H1 (cell line): ENCODE results near the gene GALNT2. TPM values are rescaled to one million over a fixed set of nuclear protein-coding genes. Genes with fewer than 3 reads are reported as not detected.

Experiments
- CTCF ChIA-PET: fragments of 300-600 bp; sonication (Branson Sonifier 250); formaldehyde crosslinking; loops from one replicate; lab custom pipeline; 2021; ENCODE audit not compliant: partially characterized antibody; lab: Charles Lee
- POLR2A ChIA-PET: fragments of 300-600 bp; sonication (Branson Sonifier 250); formaldehyde crosslinking; loops from one replicate; lab custom pipeline; 2021; ENCODE audit warnings: inconsistent platforms; ENCODE audit not compliant: partially characterized antibody; lab: Charles Lee
- DNase-seq, 2 experiments: peaks; one replicate each; pipeline versions ENCODE4 v3.0.0 to v3.0.0-alpha.2; 2010 to 2022; ENCODE audit warnings: low spot score in 2 of 2, low read depth in 1 of 2, mixed read lengths in 1 of 2
- FAIRE-seq: peaks from 2 replicates; lab custom pipeline; 2011; peaks lifted over from hg19 to GRCh38; lab: Jason Lieb, UNC
- H2AFZ ChIP-seq: 2 replicates; pipeline ENCODE4 v1.8.1; 2012; ENCODE audit warnings: low read length, inconsistent platforms
- H2AK5ac ChIP-seq: 2 replicates; pipeline ENCODE4 v1.6.1; 2013; ENCODE audit warnings: low read depth, low read length
- H2BK120ac ChIP-seq: replicated peaks from 2 replicates; pipeline ENCODE3; 2013; ENCODE audit warnings: low read depth, low read length, inconsistent platforms
- H2BK12ac ChIP-seq: 2 replicates; pipeline ENCODE4 v1.6.1; 2013; ENCODE audit warnings: low read depth, low read length
- H2BK15ac ChIP-seq: 2 replicates; pipeline ENCODE4 v1.6.1; 2013; ENCODE audit warnings: low read length
- H2BK20ac ChIP-seq: 2 replicates; pipeline ENCODE4 v1.6.1; 2013; ENCODE audit warnings: low read length
- H2BK5ac ChIP-seq: 2 replicates; pipeline ENCODE4 v1.6.1; 2013; ENCODE audit warnings: low read depth, low read length
- H3K14ac ChIP-seq: 2 replicates; pipeline ENCODE4 v1.6.1; 2013; ENCODE audit warnings: inconsistent platforms; ENCODE audit not compliant: insufficient read length
- H3K18ac ChIP-seq: 2 replicates; pipeline ENCODE4 v1.6.1; 2013; ENCODE audit warnings: low read length; ENCODE audit errors: extremely low read depth
- H3K23ac ChIP-seq: 2 replicates; pipeline ENCODE4 v1.6.1; 2013; ENCODE audit warnings: inconsistent platforms; ENCODE audit not compliant: insufficient read length
- H3K23me2 ChIP-seq: 2 replicates; pipeline ENCODE4 v1.6.1; 2013; ENCODE audit warnings: low read depth, low read length
- H3K27ac ChIP-seq: 2 replicates; pipeline ENCODE4 v1.6.1; 2011; ENCODE audit warnings: low read depth, low read length, inconsistent platforms
- H3K27me3 ChIP-seq, 4 experiments: replicated peaks in 1 of 4; 1 replicate in 1 of 4; 2 replicates in 3 of 4; pipeline versions ENCODE4 v1.6.1 to v1.8.1; 2011 to 2013; ENCODE audit warnings: low read length in 3 of 4, mild to moderate bottlenecking in 3 of 4, inconsistent platforms in 2 of 4, mixed read lengths in 2 of 4, moderate library complexity in 1 of 4; ENCODE audit not compliant: control insufficient read depth in 3 of 4, insufficient read depth in 3 of 4; ENCODE audit errors: extremely low read depth in 1 of 4
- H3K36me3 ChIP-seq, 4 experiments: 2 replicates each; pipeline versions ENCODE4 v1.6.1 to v1.8.1; 2011 to 2013; ENCODE audit warnings: mild to moderate bottlenecking in 4 of 4, low read length in 3 of 4, moderate library complexity in 2 of 4, control low read depth in 1 of 4, inconsistent platforms in 1 of 4; ENCODE audit not compliant: insufficient read depth in 4 of 4, control insufficient read depth in 2 of 4
- H3K4ac ChIP-seq: replicated peaks from 2 replicates; pipeline ENCODE3; 2013; ENCODE audit warnings: low read length, low read depth, mixed read lengths, inconsistent platforms; ENCODE audit not compliant: insufficient read length
- H3K4me1 ChIP-seq, 4 experiments: replicated peaks in 1 of 4; 1 replicate in 1 of 4; 2 replicates in 3 of 4; pipeline versions ENCODE4 v1.6.1 to v1.8.1; 2011 to 2013; ENCODE audit warnings: low read length in 3 of 4, inconsistent platforms in 2 of 4, mixed read lengths in 1 of 4; ENCODE audit not compliant: insufficient read depth in 4 of 4, control insufficient read depth in 3 of 4
- H3K4me2 ChIP-seq, 2 experiments: 2 replicates each; pipeline versions ENCODE4 v1.6.1 to v1.8.1; 2011 to 2013; ENCODE audit warnings: low read depth in 2 of 2, low read length in 2 of 2, control low read depth in 1 of 2, inconsistent platforms in 1 of 2, mild to moderate bottlenecking in 1 of 2; ENCODE audit not compliant: insufficient read depth in 1 of 2
- H3K4me3 ChIP-seq, 4 experiments: fragments of 200-600, 300-600 bp in 1 of 4; sonication (generic), shearing (Covaris generic), sonication (Bioruptor Twin) in 1 of 4; 2 replicates each; pipeline versions ENCODE4 v1.5.1 to v1.8.1; 2011 to 2016; ENCODE audit warnings: low read length in 4 of 4, low read depth in 3 of 4, control low read depth in 2 of 4, inconsistent platforms in 2 of 4, mild to moderate bottlenecking in 2 of 4, mixed read lengths in 1 of 4, moderate library complexity in 1 of 4; ENCODE audit not compliant: insufficient read depth in 2 of 4; ENCODE audit errors: extremely low read depth in 1 of 4
- H3K56ac ChIP-seq: replicated peaks from 2 replicates; pipeline ENCODE3; 2013; ENCODE audit warnings: low read depth, mild to moderate bottlenecking, mixed read lengths, low read length, inconsistent platforms; ENCODE audit not compliant: insufficient read length
- H3K79me1 ChIP-seq: 2 replicates; pipeline ENCODE4 v1.6.1; 2013; ENCODE audit warnings: low read depth, low read length, control low read depth
- H3K79me2 ChIP-seq, 2 experiments: 2 replicates each; pipeline versions ENCODE4 v1.6.1 to v1.8.1; 2012 to 2013; ENCODE audit warnings: low read length in 2 of 2, mild to moderate bottlenecking in 2 of 2, inconsistent platforms in 1 of 2; ENCODE audit not compliant: insufficient read depth in 2 of 2, control insufficient read depth in 1 of 2
- H3K9ac ChIP-seq, 4 experiments: replicated peaks in 1 of 4; 1 replicate in 1 of 4; 2 replicates in 3 of 4; pipeline versions ENCODE4 v1.6.1 to v1.8.1; 2011 to 2013; ENCODE audit warnings: low read depth in 3 of 4, low read length in 3 of 4, control low read depth in 2 of 4, mild to moderate bottlenecking in 2 of 4, moderate library complexity in 2 of 4, inconsistent platforms in 1 of 4; ENCODE audit errors: extremely low read depth in 1 of 4
- H3K9me3 ChIP-seq, 2 experiments: 2 replicates each; pipeline versions ENCODE4 v1.6.1 to v1.8.1; 2012 to 2013; ENCODE audit warnings: mild to moderate bottlenecking in 2 of 2, moderate library complexity in 2 of 2, control low read depth in 1 of 2, inconsistent platforms in 1 of 2, low read depth in 1 of 2, low read length in 1 of 2, mixed read lengths in 1 of 2; ENCODE audit not compliant: insufficient read depth in 2 of 2
- H4K20me1 ChIP-seq, 2 experiments: replicated peaks in 1 of 2; 2 replicates each; pipeline versions ENCODE3 to v1.8.1; 2011 to 2013; ENCODE audit warnings: inconsistent platforms in 2 of 2, low read length in 2 of 2, mild to moderate bottlenecking in 1 of 2; ENCODE audit not compliant: insufficient read depth in 2 of 2, control insufficient read depth in 1 of 2
- H4K5ac ChIP-seq: 2 replicates; pipeline ENCODE4 v1.6.1; 2013; ENCODE audit warnings: low read length, low read depth, mixed read lengths, inconsistent platforms; ENCODE audit not compliant: insufficient read length
- H4K8ac ChIP-seq: 2 replicates; pipeline ENCODE4 v1.8.0; 2013; ENCODE audit warnings: mild to moderate bottlenecking, moderate library complexity, low read length, inconsistent platforms; ENCODE audit not compliant: insufficient read depth; ENCODE audit errors: extremely low read depth
- H4K91ac ChIP-seq: replicated peaks from 2 replicates; pipeline ENCODE3; 2013; ENCODE audit warnings: low read length, mixed read lengths, inconsistent platforms; ENCODE audit not compliant: insufficient read length
- BCL11A ChIP-seq, 2 experiments: IDR thresholded peaks; one replicate each; pipeline ENCODE4 v1.6.1; 2011; ENCODE audit warnings: low read depth in 2 of 2, low read length in 2 of 2, mild to moderate bottlenecking in 2 of 2
- EP300 ChIP-seq, 2 experiments: IDR thresholded peaks; 1 replicate in 1 of 2; 2 replicates in 1 of 2; pipeline ENCODE4 v1.6.1; 2011 to 2012; ENCODE audit warnings: low read depth in 2 of 2, low read length in 2 of 2, mild to moderate bottlenecking in 2 of 2, borderline replicate concordance in 1 of 2, inconsistent platforms in 1 of 2, moderate library complexity in 1 of 2
- FOSL1 ChIP-seq: IDR thresholded peaks from 2 replicates; pipeline ENCODE4 v1.6.1; 2011; ENCODE audit warnings: mild to moderate bottlenecking, low read depth, low read length, moderate library complexity; ENCODE audit not compliant: insufficient read depth
- GTF2F1 ChIP-seq: IDR thresholded peaks from 2 replicates; pipeline ENCODE4 v1.6.1; 2012; ENCODE audit warnings: low read depth, low read length, improper control_type of control experiment, borderline replicate concordance
- KDM5A ChIP-seq: fragments of 200-600 bp; IDR thresholded peaks from 2 replicates; pipeline ENCODE4 v1.7.1; 2012; ENCODE audit warnings: mild to moderate bottlenecking, low read length, inconsistent platforms, mixed read lengths
- MAFK ChIP-seq: IDR thresholded peaks from 2 replicates; pipeline ENCODE4 v1.6.1; 2012; ENCODE audit warnings: low read depth, mild to moderate bottlenecking, improper control_type of control experiment, low read length
- PHF8 ChIP-seq: fragments of 200-600 bp; sonication (generic); conservative IDR thresholded peaks from 2 replicates; pipeline ENCODE4 v1.7.1; 2012; ENCODE audit warnings: low read depth, mild to moderate bottlenecking, inconsistent platforms, low read length, moderate library complexity
- RAD21 ChIP-seq, 2 experiments: IDR thresholded peaks in 1 of 2; conservative IDR thresholded peaks in 1 of 2; 2 replicates each; pipeline ENCODE4 v1.6.1; 2011; ENCODE audit warnings: low read depth in 2 of 2, low read length in 2 of 2, improper control_type of control experiment in 1 of 2, inconsistent platforms in 1 of 2, mild to moderate bottlenecking in 1 of 2, moderate library complexity in 1 of 2
- SRF ChIP-seq: IDR thresholded peaks from 2 replicates; pipeline ENCODE4 v1.6.1; 2011; ENCODE audit warnings: mild to moderate bottlenecking, low read depth, low read length, moderate library complexity
- WGBS, 2 experiments: shearing (Covaris generic) in 1 of 2; methylation state at CpG; one replicate each; pipeline versions ENCODE4 v1.1.6 to v1.1.7; 2013 to 2015; ENCODE audit warnings: low lambda C conversion rate in 2 of 2, mixed read lengths in 2 of 2, inconsistent platforms in 1 of 2, low coverage in 1 of 2, missing lambda C conversion rate in 1 of 2; ENCODE audit not compliant: insufficient replicate concordance in 2 of 2, insufficient coverage in 1 of 2, insufficient read length in 1 of 2; ENCODE audit errors: extremely low coverage in 1 of 2, missing lambda C conversion rate in 1 of 2; 5-methylcytosine and 5-hydroxymethylcytosine counted together
- polyA plus RNA-seq, 7 experiments: library from polyadenylated mRNA; depleted of rRNA in 3 of 7; stranded (reverse) in 5 of 7; unstranded in 2 of 7; fragments of >200 nt in 5 of 7; fragments of 200-250 nt in 2 of 7; gene quantifications; 1 replicate in 5 of 7; 2 replicates in 1 of 7; 4 replicates in 1 of 7; pipeline versions ENCODE4 v1.2.1 to v1.2.3, GENCODE V29; 2011 to 2013; ENCODE audit warnings: missing spikeins in 2 of 7, mixed read lengths in 2 of 7
- total RNA-seq: library from RNA; stranded (reverse); fragmentation: NEBNext Ultra II Directional; extraction: Animal tissue kit (Norgen Biotek cat#: 25700); gene quantifications from 2 replicates; pipeline ENCODE4 v1.2.1, GENCODE V29; 2021
- TF ChIP-seq, protein P1 (sequence below): IDR thresholded peaks from 2 replicates; pipeline ENCODE4 v1.6.1; 2012; ENCODE audit warnings: inconsistent platforms
- TF ChIP-seq, protein P2 (sequence below): IDR thresholded peaks from 2 replicates; pipeline ENCODE4 v1.6.1; 2011; ENCODE audit warnings: low read depth, mild to moderate bottlenecking, low read length; ENCODE audit not compliant: insufficient read depth

Gene GALNT2
- total and polyA plus RNA-seq, 2 of the 8 experiments (the other 6 are each of a cell fraction or from before 2014, with no cell fraction given), result 34.5 to 75.3 TPM

DNA sequence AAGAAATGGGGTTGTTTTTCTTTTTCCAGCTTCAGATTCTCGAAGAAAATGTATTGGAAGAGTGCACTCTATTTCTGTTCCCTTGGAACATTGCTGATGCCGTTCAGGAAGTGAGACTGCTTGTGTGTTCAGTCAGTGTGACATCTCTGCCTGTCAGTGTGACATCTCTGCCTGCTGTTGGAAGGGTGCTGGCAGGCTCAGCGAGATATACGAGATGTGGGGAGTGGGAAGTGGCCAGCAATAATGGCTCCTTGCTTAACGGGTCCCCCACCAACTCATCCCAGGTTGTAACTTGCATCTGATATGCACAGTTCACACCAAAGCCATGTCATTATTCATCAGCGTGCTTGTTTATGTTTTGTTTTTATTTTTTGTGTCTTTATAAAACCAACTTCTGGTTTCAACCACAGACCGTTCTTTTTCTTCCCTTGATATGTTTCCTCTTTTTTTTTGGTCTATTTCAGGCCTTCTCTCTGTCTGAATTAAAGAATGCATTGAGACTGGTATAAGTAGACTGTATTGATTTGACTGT, 145.4 kb downstream of the GALNT2 start:
- H3K23me2 ChIP-seq, result no peaks in the 10 kb centered on the region
- peaks cover 0 to 4% of the 10 kb centered on the region in 2 experiments for H4K20me1 ChIP-seq
- H3K56ac ChIP-seq, result no peak overlapping the region
- H4K91ac ChIP-seq, result no peak overlapping the region
- POLR2A ChIA-PET, result no interaction called here
- H3K9ac ChIP-seq, result no peak overlapping the region
- no peak overlapping the region for H3K4ac ChIP-seq
- H4K8ac ChIP-seq, result no peak overlapping the region
- no peaks in the 10 kb centered on the region for H3K27me3 ChIP-seq
- CTCF ChIA-PET, result interaction anchor here (1.2 to 2.9 kb wide), 3 partner anchors 9 to 551 kb away, joined by 4 to 17 read pairs (median 4); no protein-coding TSS in a partner anchor
- peak overlapping the region; percentile 9; the same call in 1 of the 2 replicates for H3K18ac ChIP-seq
- H3K14ac ChIP-seq, result no peak overlapping the region
- H3K4me3 ChIP-seq, result no peak overlapping the region
- H2AK5ac ChIP-seq, result no peak overlapping the region; the same call in 1 of the 2 replicates
- no peak overlapping the region for H3K23ac ChIP-seq
- H4K5ac ChIP-seq, result no peak overlapping the region
- H2BK15ac ChIP-seq, result no peak overlapping the region
- WGBS, 2 experiments, result 79% methylated on average over 7 of the region's 7 CpGs; no CpG with 5 or more reads in 1 of the 2 experiments
- H3K79me1 ChIP-seq, result peaks cover 6% of the 10 kb centered on the region; the same call in 1 of the 2 replicates
- H3K4me1 ChIP-seq, result no peaks in the 10 kb centered on the region; a peak in 1 of 7 replicates
- peaks cover 0 to 4% of the 10 kb centered on the region in 2 experiments; a peak in 1 of 4 replicates for H3K79me2 ChIP-seq
- H2BK5ac ChIP-seq, result no peak overlapping the region
- H3K9me3 ChIP-seq, result no peaks in the 10 kb centered on the region
- H3K36me3 ChIP-seq, result no peaks in the 10 kb centered on the region
- H3K4me2 ChIP-seq, result no peak overlapping the region
- no peak overlapping the region for H2BK12ac ChIP-seq
- H2BK120ac ChIP-seq, result no peak overlapping the region
- DNase-seq, result no peak
- no peak for FAIRE-seq
- H3K27ac ChIP-seq, result no peak overlapping the region
- H2BK20ac ChIP-seq, result no peak overlapping the region
- no peak overlapping the region for H2AFZ ChIP-seq
- TF ChIP-seq, protein P1, sequence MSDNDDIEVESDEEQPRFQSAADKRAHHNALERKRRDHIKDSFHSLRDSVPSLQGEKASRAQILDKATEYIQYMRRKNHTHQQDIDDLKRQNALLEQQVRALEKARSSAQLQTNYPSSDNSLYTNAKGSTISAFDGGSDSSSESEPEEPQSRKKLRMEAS, result no peak
- TF ChIP-seq FOSL1 (no peak), PHF8 (no peak), BCL11A (IDR thresholded peaks at IDR 0.05; ENCODE audit: low read depth in 2 of 2, low read length in 2 of 2) (no peak), GTF2F1 (no peak), MAFK (no peak), KDM5A (no peak), SRF (no peak), EP300 (IDR thresholded peaks at IDR 0.05; ENCODE audit: borderline replicate concordance in 1 of 2, low read depth in 2 of 2, low read length in 2 of 2) (no peak), RAD21 (IDR thresholded peaks at IDR 0.05 in 1 of 2, conservative IDR thresholded peaks at IDR 0.05 in 1 of 2; ENCODE audit: low read depth in 2 of 2, low read length in 2 of 2) (no peak)
- TF ChIP-seq, protein P2, sequence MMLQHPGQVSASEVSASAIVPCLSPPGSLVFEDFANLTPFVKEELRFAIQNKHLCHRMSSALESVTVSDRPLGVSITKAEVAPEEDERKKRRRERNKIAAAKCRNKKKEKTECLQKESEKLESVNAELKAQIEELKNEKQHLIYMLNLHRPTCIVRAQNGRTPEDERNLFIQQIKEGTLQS, result no peak
